Body of pancreas (tissue), 4 donors: ENCODE data around the gene C1QTNF4.

Source experiments
- CTCF ChIP-seq, 7 experiments: fragments of 450-650 bp in 4 of 7; fragments of 200-600 bp in 3 of 7; sonication (generic) in 3 of 7; IDR thresholded peaks; one replicate each; pipeline ENCODE4 v1.5.1; 2016 to 2019; ENCODE audit warnings: antibody characterized with exemption in 7 of 7
- POLR2A ChIP-seq, 3 donors: fragments of 450-650 bp; IDR thresholded peaks; one replicate each; pipeline ENCODE4 v1.6.1; 2016; ENCODE audit warnings: antibody characterized with exemption in 3 of 3, mild to moderate bottlenecking in 2 of 3

GRCh38 chr11:47551086-47551485, 43.1 kb downstream of the C1QTNF4 start:
- TF ChIP-seq CTCF (IDR thresholded peaks at IDR 0.05) (peak in 2 of 7 experiments; percentile 15 to 22), POLR2A (IDR thresholded peaks at IDR 0.05) (no peak)
